Heart left ventricle (tissue), 16 donors: ENCODE measurements around the gene CAPN14. TPM values are rescaled to one million over a fixed set of nuclear protein-coding genes. Genes with fewer than 3 reads are reported as not detected.

Experiments used
- ATAC-seq, 4 donors: fragments of 200-7000 bp; cut with Tn5 transposase; one replicate each; pipeline ENCODE4 v1.9.1; 2020 to 2022; ENCODE audit warnings: moderate library complexity in 4 of 4, mild to moderate bottlenecking in 3 of 4, moderate number of reproducible peaks in 1 of 4
- DNase-seq, 5 donors: peaks; one replicate each; pipeline ENCODE4 v3.0.0-alpha.2; 2020
- H3K27ac ChIP-seq, 12 donors: fragments of 200-600 bp; sonication (generic) in 4 of 12; one replicate each; pipeline versions ENCODE4 v1.5.0 to v1.8.0; 2016 to 2022; ENCODE audit warnings: mild to moderate bottlenecking in 2 of 12
- H3K27me3 ChIP-seq, 9 donors: fragments of 200-600 bp; sonication (generic) in 2 of 9; one replicate each; pipeline versions ENCODE4 v1.5.1 to v1.8.0; 2016 to 2022; ENCODE audit warnings: mild to moderate bottlenecking in 3 of 9
- H3K36me3 ChIP-seq, 9 donors: fragments of 200-600 bp; sonication (generic) in 2 of 9; one replicate each; pipeline versions ENCODE4 v1.5.0 to v1.8.0; 2018 to 2022; ENCODE audit warnings: mild to moderate bottlenecking in 2 of 9
- H3K4me1 ChIP-seq, 12 donors: fragments of 200-600 bp; sonication (generic) in 4 of 12; one replicate each; pipeline versions ENCODE4 v1.5.0 to v1.8.0; 2016 to 2022; ENCODE audit warnings: mild to moderate bottlenecking in 3 of 12
- H3K4me3 ChIP-seq, 12 donors: fragments of 200-600 bp; sonication (generic) in 4 of 12; one replicate each; pipeline versions ENCODE4 v1.5.0 to v1.8.0; 2017 to 2022; ENCODE audit warnings: mild to moderate bottlenecking in 9 of 12, moderate library complexity in 4 of 12
- H3K9me3 ChIP-seq, 12 donors: fragments of 200-600 bp; sonication (generic) in 4 of 12; one replicate each; pipeline versions ENCODE4 v1.5.0 to v1.8.0; 2016 to 2022; ENCODE audit warnings: mild to moderate bottlenecking in 1 of 12
- CTCF ChIP-seq, 12 donors: fragments of 200-600 bp; sonication (generic) in 4 of 12; IDR thresholded peaks; one replicate each; pipeline versions ENCODE4 v1.5.0 to v1.8.0; 2018 to 2022; ENCODE audit warnings: antibody characterized with exemption in 12 of 12, mild to moderate bottlenecking in 5 of 12
- POLR2A ChIP-seq, 2 donors: fragments of 450-650 bp; IDR thresholded peaks; one replicate each; pipeline ENCODE4 v1.6.1; 2017; ENCODE audit warnings: antibody characterized with exemption in 2 of 2, mild to moderate bottlenecking in 2 of 2, moderate library complexity in 2 of 2
- WGBS, 4 donors: extraction: QIAGEN DNeasy Blood & Tissue Kit in 2 of 4; methylation state at CpG; one replicate each; pipeline versions ENCODE4 v1.1.5 to v1.1.7; 2013 to 2018; 5-methylcytosine and 5-hydroxymethylcytosine counted together
- intact Hi-C, 10 donors: fragments of 100-400 bp; cut with DNase I; formaldehyde crosslinking; loops; one replicate each; pipeline versions ENCODE4 v1.11.1 to v1.14.2; 2022
- long read RNA-seq, 3 donors: library from polyadenylated mRNA; unstranded; transcript quantifications; one replicate each; pipeline ENCODE4 v2.0.0, GENCODE V29; 2020 to 2021
- polyA plus RNA-seq, 2 donors: library from polyadenylated mRNA; stranded (reverse); fragments of 200-250 nt; gene quantifications; one replicate each; pipeline ENCODE4 v1.2.3, GENCODE V29; 2013
- total RNA-seq, 9 donors: library from RNA; depleted of rRNA in 2 of 9; stranded (reverse); fragments of >200 nt in 2 of 9; fragmentation: NEBNext Ultra II Directional in 3 of 9; extraction: Animal tissue kit (Norgen Biotek cat#: 25700) in 3 of 9; gene quantifications; one replicate each; pipeline versions ENCODE4 v1.1.0 to v1.2.4, GENCODE V29; 2016 to 2023
- donor health status: ischemic (EF 13 %, LVEDD 7.1; RV severe dilation, severe dysfunction).
- donor health status: healthy with polysubstance abuse.
- donor health status: DM: no; HTN: yes; CAD: no.
- donor health status: DM: no; HTN: no; CAD: no.
- donor health status: ischemic (EF 25% LVEDD 6.9; RV normal size, moderate dysfunction).
- donor health status: ischemic (EF 25% LVEDD 5.7; RV mildly dilated, moderate dysfunction).
- donor health status: healthy.
- donor health status: DM: yes; HTN: yes; CAD: no.
- donor health status: ischemic (EF 35%, LVEDD 5.7; RV mildly dilated, moderate dysfunction).
- donor health status: nonischemic (EF 11% LVEDD 7.7; RV severe dilation, severe dysfunction).
- donor health status: DM: yes; HTN: yes; CAD: no.
- donor health status: PGD.
- donor health status: ischemic (EF 29% LVEDD 5.4; RV normal size, mild dysfunction).
- donor health status: nonischemic (EF 23%, LVEDD 6.1; RV moderate dilation, normal function).

CAPN14 gene, protein sequence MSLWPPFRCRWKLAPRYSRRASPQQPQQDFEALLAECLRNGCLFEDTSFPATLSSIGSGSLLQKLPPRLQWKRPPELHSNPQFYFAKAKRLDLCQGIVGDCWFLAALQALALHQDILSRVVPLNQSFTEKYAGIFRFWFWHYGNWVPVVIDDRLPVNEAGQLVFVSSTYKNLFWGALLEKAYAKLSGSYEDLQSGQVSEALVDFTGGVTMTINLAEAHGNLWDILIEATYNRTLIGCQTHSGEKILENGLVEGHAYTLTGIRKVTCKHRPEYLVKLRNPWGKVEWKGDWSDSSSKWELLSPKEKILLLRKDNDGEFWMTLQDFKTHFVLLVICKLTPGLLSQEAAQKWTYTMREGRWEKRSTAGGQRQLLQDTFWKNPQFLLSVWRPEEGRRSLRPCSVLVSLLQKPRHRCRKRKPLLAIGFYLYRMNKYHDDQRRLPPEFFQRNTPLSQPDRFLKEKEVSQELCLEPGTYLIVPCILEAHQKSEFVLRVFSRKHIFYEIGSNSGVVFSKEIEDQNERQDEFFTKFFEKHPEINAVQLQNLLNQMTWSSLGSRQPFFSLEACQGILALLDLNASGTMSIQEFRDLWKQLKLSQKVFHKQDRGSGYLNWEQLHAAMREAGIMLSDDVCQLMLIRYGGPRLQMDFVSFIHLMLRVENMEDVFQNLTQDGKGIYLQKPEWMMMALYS
- total RNA-seq, result under 1 TPM; 0.08 to 0.44 (median 0.19) TPM
- polyA plus RNA-seq, result under 1 TPM; 0.04 to 0.07 TPM
- long read RNA-seq, donor 1, partial matches to known transcripts, result 0 of 1 reads
- long read RNA-seq, donor 1, other reads (novel, unspliced or antisense), result 1 of 1 reads
- long read RNA-seq, donor 2, partial matches to known transcripts, result 0 of 2 reads
- long read RNA-seq, donor 2, other reads (novel, unspliced or antisense), result 2 of 2 reads
- long read RNA-seq, donor 3, result 0 reads

GRCh38 chr2:31217465-31218200 is at the start of gene CAPN14:
Gene CAPN14, minus strand, starts transcription at chr2:31217515. Its CDS starts 12,068 bp downstream, at chr2:31205447.
- intact Hi-C loops, result no loop called here
- no peaks in the 10 kb centered on the region for H3K36me3 ChIP-seq
- no peak for ATAC-seq
- no peaks in the 10 kb centered on the region for H3K9me3 ChIP-seq
- WGBS, 4 donors, result 66 to 88% (median 82%) methylated on average over 6 of the region's 6 CpGs
- peaks cover 0 to 8% (median 0%) of the 10 kb centered on the region in 12 donors for H3K4me1 ChIP-seq
- no peak for TF ChIP-seq CTCF (IDR thresholded peaks at IDR 0.05)
- no peak for TF ChIP-seq POLR2A (IDR thresholded peaks at IDR 0.05)
- H3K27me3 ChIP-seq, result no peaks in the 10 kb centered on the region
- H3K4me3 ChIP-seq, result no peak within 1 kb of the TSS
- no peak for DNase-seq
- H3K27ac ChIP-seq, result no peak within 1 kb of the TSS

DNA sequence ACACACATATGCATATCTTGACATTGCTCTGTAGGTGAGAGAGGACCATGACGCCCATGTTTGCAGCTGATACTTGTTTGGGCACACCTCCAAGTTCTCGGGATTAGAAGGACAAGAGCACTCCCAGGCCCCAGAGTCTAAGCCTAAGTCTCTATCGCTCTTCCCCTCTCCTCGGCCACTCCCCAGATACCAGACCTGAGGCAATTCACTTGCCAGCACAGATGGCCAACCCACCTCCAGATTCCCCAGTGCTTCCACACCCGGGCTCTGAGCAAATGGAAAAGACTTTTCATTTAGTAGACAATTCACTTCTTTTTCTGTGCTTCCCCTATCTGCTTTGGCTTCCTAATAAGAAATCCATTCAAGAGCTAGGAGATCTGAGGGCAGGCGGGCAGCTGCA is 49.5 kb upstream of the CAPN14 start:
- peaks cover 0 to 29% (median 0%) of the 10 kb centered on the region in 12 donors for H3K4me1 ChIP-seq
- TF ChIP-seq CTCF (IDR thresholded peaks at IDR 0.05) (no peak), POLR2A (IDR thresholded peaks at IDR 0.05) (no peak)
- ATAC-seq (no peak), DNase-seq (no peak)
- H3K9me3 ChIP-seq, result no peaks in the 10 kb centered on the region
- no peak overlapping the region for H3K4me3 ChIP-seq
- 65 to 71% (median 69%) methylated on average over 6 of the region's 6 CpGs for WGBS, 4 donors
- H3K27me3 ChIP-seq, result no peaks in the 10 kb centered on the region
- peaks cover 0 to 27% (median 10%) of the 10 kb centered on the region in 9 donors for H3K36me3 ChIP-seq
- intact Hi-C loops, result loop anchor here in 1 of 10 donors (5.0 kb wide), 1 partner anchor 65 kb away; no protein-coding TSS in a partner anchor
- H3K27ac ChIP-seq, result no peak overlapping the region

DNA sequence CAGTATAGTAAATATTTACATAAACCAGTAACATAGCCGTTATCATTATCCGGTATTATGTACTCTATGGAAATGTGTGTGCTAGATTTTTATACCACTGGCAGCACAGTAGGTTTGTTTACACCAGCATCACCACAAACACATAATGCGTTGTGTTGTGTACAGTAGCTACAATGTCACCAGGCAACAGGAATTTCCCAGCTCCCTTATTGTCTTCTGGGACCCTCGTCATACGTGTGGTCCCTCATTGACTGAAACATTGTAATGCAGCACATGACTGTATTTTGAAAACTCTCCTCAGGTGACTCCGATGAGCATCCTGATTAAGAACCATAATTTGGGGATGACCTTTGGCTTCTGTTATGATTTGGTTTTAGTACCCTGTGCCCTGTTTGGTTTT is 47.9 kb upstream of the CAPN14 start:
- H3K27ac ChIP-seq, result no peak overlapping the region
- no peaks in the 10 kb centered on the region for H3K9me3 ChIP-seq
- no peak for ATAC-seq
- intact Hi-C loops, result loop anchor here in 1 of 10 donors (5.0 kb wide), 1 partner anchor 67 kb away; no protein-coding TSS in a partner anchor
- peaks cover 0 to 39% (median 24%) of the 10 kb centered on the region in 9 donors for H3K36me3 ChIP-seq
- DNase-seq, result no peak
- H3K27me3 ChIP-seq, result no peaks in the 10 kb centered on the region
- H3K4me3 ChIP-seq, result no peak overlapping the region
- 81 to 96% (median 93%) methylated on average over 6 of the region's 6 CpGs for WGBS, 4 donors
- H3K4me1 ChIP-seq, result peaks cover 0 to 20% (median 0%) of the 10 kb centered on the region in 12 donors
- no peak for TF ChIP-seq CTCF (IDR thresholded peaks at IDR 0.05)
- TF ChIP-seq POLR2A (IDR thresholded peaks at IDR 0.05), result no peak
